Measurements from ENCODE around the gene MYO5B.

DNA sequence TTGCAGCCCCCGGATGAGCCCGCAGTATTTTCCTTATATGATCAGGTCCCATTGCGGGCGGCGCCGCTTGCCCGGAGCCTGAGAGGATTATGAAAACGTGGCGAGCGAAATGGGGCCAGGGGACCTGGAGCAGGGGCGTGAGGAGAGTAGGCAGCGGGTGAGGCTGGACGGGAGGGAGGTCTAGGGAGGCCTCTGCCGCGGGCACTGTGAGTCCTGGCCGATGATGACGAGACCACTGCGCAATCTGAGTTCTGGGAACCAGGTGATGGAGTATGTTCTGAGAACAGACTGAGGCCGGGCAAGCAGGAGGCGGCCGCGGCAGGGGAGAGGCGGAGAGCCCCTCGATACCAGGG lies 380.8 kb downstream of the MYO5B start:
- TF ChIP-seq, protein P1, sequence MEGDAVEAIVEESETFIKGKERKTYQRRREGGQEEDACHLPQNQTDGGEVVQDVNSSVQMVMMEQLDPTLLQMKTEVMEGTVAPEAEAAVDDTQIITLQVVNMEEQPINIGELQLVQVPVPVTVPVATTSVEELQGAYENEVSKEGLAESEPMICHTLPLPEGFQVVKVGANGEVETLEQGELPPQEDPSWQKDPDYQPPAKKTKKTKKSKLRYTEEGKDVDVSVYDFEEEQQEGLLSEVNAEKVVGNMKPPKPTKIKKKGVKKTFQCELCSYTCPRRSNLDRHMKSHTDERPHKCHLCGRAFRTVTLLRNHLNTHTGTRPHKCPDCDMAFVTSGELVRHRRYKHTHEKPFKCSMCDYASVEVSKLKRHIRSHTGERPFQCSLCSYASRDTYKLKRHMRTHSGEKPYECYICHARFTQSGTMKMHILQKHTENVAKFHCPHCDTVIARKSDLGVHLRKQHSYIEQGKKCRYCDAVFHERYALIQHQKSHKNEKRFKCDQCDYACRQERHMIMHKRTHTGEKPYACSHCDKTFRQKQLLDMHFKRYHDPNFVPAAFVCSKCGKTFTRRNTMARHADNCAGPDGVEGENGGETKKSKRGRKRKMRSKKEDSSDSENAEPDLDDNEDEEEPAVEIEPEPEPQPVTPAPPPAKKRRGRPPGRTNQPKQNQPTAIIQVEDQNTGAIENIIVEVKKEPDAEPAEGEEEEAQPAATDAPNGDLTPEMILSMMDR (IDR thresholded peaks at IDR 0.05; ENCODE audit: low read length) = no peak
- no peak for TF ChIP-seq EZH2phosphoT487 (IDR thresholded peaks at IDR 0.05; ENCODE audit: low read length)
